Measurements from ENCODE around the gene RASEF. TPM values are rescaled to one million over a fixed set of nuclear protein-coding genes. Genes with fewer than 3 reads are reported as not detected.

The RASEF gene
- total RNA-seq, 1 experiment from 2014 or later, result 2.2 TPM

- H4K5ac ChIP-seq (ENCODE audit: insufficient read length, low read depth, low read length), result no peak overlapping the region
- no peak overlapping the region for H2AK5ac ChIP-seq (ENCODE audit: insufficient read length, low read length)
- no peak overlapping the region for H4K8ac ChIP-seq (replicated peaks; ENCODE audit: insufficient read length, low read depth, low read length)
- H2BK12ac ChIP-seq (ENCODE audit: insufficient read length, low read depth, low read length), result no peak overlapping the region
- no peaks in the 10 kb centered on the region for H3K23me2 ChIP-seq (ENCODE audit: insufficient read length, low read depth, low read length, poor library complexity, severe bottlenecking)
- no peak overlapping the region for H2BK15ac ChIP-seq (ENCODE audit: low read depth, low read length)
- no peak overlapping the region for H2BK120ac ChIP-seq (ENCODE audit: low read depth, low read length, poor library complexity, severe bottlenecking)
- no peak for DNase-seq
- H3K27me3 ChIP-seq (ENCODE audit: insufficient read depth, low read length), result no peaks in the 10 kb centered on the region
- H3K9me3 ChIP-seq (ENCODE audit: control insufficient read depth, low read depth, low read length), result no peaks in the 10 kb centered on the region
- peaks cover 5% of the 10 kb centered on the region; the same call in 1 of the 2 replicates for H3K4me1 ChIP-seq (ENCODE audit: insufficient read depth, low read length)
- no peaks in the 10 kb centered on the region for H3K9me3 Mint-ChIP-seq
- no peak overlapping the region for H3K23ac ChIP-seq (ENCODE audit: insufficient read length, low read depth, low read length)
- H3T11ph ChIP-seq (ENCODE audit: low read length), result no peak overlapping the region
- H3K18ac ChIP-seq (ENCODE audit: insufficient read length, low read depth, low read length), result no peak overlapping the region
- H4K20me1 ChIP-seq (ENCODE audit: control insufficient read depth, insufficient read depth, insufficient read length), result no peaks in the 10 kb centered on the region
- WGBS (ENCODE audit: extremely low coverage, insufficient read length, low lambda C conversion rate), result no CpG with 5 or more reads among the region's 2 CpGs
- H2BK5ac ChIP-seq (ENCODE audit: insufficient read length, low read length), result no peak overlapping the region
- H3K27ac Mint-ChIP-seq, result no peak overlapping the region
- no peak overlapping the region for H4K91ac ChIP-seq (ENCODE audit: insufficient read length, low read depth, low read length)
- no peak overlapping the region for H3K56ac ChIP-seq (ENCODE audit: insufficient read length, low read depth, low read length)
- TF ChIP-seq CTCF (conservative IDR thresholded peaks at IDR 0.05), result no peak
- H3K14ac ChIP-seq (ENCODE audit: insufficient read depth, low read length), result no peak overlapping the region
- no peaks in the 10 kb centered on the region for H3K79me2 ChIP-seq (ENCODE audit: insufficient read depth, low read length)
- H3K4me1 Mint-ChIP-seq, result peaks cover 7 to 13% of the 10 kb centered on the region in 2 experiments
- no peak overlapping the region for H2AFZ ChIP-seq (ENCODE audit: low read length)
- no peaks in the 10 kb centered on the region for H3K27me3 Mint-ChIP-seq (ENCODE audit: low read depth)
- H3K79me1 ChIP-seq (ENCODE audit: insufficient read depth, low read depth, low read length, poor library complexity, severe bottlenecking), result no peaks in the 10 kb centered on the region
- no peaks in the 10 kb centered on the region for H3K36me3 Mint-ChIP-seq (ENCODE audit: insufficient read depth in 1 of 3, low read depth in 3 of 3)
- H3K4me3 Mint-ChIP-seq, result no peak overlapping the region
- no peak overlapping the region for H3K27ac ChIP-seq (ENCODE audit: insufficient read length, low read depth, low read length)
- H3K9ac ChIP-seq (ENCODE audit: extremely low read depth, insufficient read length, low read length), result no peak overlapping the region
- H3K4me2 ChIP-seq (ENCODE audit: insufficient read depth, insufficient read length, low read length), result no peak overlapping the region
- H2BK20ac ChIP-seq (ENCODE audit: low read depth, low read length, poor library complexity, severe bottlenecking), result no peak overlapping the region
- H3K4ac ChIP-seq (ENCODE audit: low read depth, low read length), result no peak overlapping the region
Observed at GRCh38 chr9:83002329-83002728, 60.6 kb downstream of the RASEF start.

All from H9 (cell line).